HG03175 (cell line): ENCODE measurements around the gene NRSN2.

Source experiments
- ATAC-seq: cut with Tn5 transposase; IDR thresholded peaks from one replicate; pipeline ENCODE4 v1.9.1; 2021; ENCODE audit warnings: mild to moderate bottlenecking, moderate library complexity; ENCODE audit not compliant: unreplicated experiment

NRSN2 gene, protein sequence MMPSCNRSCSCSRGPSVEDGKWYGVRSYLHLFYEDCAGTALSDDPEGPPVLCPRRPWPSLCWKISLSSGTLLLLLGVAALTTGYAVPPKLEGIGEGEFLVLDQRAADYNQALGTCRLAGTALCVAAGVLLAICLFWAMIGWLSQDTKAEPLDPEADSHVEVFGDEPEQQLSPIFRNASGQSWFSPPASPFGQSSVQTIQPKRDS

GRCh38 chr20:346640-347316 lies at the start of gene NRSN2:
Gene NRSN2, plus strand, starts transcription at chr20:347111. Its CDS starts 2,533 bp downstream, at chr20:349644.
- peak; percentile 53 for ATAC-seq

DNA sequence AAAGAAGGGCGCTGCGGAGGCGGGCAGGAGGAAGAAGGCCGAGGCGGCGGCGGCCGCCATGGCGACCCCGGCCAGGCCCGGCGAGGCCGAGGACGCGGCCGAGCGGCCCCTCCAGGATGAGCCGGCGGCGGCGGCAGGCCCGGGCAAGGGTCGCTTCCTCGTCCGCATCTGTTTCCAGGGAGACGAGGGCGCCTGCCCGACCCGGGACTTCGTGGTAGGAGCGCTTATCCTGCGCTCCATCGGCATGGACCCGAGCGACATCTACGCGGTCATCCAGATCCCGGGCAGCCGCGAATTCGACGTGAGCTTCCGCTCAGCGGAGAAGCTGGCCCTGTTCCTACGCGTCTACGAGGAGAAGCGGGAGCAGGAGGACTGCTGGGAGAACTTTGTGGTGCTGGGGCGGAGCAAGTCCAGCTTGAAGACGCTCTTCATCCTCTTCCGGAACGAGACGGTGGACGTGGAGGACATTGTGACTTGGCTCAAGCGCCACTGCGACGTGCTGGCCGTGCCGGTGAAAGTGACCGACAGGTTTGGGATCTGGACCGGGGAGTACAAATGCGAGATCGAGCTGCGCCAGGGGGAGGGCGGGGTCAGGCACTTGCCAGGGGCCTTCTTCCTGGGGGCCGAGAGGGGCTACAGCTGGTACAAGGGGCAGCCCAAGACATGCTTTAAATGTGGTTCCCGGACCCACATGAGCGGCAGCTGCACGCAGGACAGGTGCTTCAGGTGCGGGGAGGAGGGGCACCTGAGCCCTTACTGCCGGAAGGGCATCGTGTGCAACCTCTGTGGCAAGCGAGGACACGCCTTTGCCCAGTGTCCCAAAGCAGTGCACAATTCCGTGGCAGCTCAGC lies 48.8 kb upstream of the NRSN2 start:
- peak; percentile 30 for ATAC-seq

DNA sequence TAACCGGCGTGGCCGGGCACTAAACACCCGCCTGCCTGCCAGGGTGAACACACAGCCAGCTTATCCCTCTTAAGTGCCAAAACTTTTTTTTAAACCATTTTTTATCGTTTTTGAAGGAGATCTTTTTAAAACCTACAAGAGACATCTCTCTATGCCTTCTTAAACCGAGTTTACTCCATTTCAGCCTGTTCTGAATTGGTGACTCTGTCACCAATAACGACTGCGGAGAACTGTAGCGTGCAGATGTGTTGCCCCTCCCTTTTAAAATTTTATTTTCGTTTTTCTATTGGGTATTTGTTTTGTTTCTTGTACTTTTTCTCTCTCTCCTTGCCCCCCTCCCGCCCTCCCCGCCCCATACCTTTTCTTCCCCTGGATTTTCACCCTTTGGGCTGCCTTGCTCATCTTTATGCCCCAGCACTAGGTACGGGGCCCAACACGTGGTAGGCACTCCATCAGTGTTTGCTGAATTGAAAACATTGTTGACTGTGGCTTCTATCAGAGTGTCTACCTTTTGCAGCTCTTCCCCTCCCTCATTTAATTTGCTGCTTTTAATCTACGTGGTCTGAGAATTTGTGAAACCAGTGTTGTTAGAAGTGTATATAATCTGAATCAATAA lies 48.0 kb upstream of the NRSN2 start:
- ATAC-seq = no peak

DNA sequence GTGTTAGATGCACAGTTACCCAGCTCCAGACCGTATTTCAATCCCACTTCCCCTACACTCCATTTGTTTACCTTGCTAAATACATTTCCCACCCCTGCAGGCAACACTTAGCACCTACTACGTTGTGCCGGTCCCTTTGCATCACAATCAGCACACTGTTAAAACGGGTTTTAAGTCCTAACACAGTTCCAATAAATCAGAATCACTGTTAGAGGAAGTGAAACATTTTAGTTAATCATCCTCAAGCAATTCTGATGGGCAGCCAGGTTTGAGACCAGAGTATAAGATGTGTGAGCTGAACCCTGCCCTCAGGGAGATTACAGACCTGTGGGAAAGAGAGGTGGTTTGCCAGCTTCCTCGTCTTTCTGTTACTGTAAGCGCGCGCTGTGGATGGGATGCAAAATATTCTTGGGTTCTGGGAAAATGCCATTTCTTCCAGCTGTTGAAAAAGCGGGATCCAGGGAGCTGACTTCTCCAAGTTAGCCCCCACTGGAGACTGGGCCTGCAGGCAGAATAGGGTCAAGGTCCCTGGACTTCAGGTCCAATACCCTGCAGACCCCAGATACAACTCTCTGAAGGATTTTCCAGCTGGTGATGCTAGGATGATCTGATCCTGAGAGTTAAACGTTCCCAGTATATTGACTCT lies 46.4 kb upstream of the NRSN2 start:
- no peak for ATAC-seq

DNA sequence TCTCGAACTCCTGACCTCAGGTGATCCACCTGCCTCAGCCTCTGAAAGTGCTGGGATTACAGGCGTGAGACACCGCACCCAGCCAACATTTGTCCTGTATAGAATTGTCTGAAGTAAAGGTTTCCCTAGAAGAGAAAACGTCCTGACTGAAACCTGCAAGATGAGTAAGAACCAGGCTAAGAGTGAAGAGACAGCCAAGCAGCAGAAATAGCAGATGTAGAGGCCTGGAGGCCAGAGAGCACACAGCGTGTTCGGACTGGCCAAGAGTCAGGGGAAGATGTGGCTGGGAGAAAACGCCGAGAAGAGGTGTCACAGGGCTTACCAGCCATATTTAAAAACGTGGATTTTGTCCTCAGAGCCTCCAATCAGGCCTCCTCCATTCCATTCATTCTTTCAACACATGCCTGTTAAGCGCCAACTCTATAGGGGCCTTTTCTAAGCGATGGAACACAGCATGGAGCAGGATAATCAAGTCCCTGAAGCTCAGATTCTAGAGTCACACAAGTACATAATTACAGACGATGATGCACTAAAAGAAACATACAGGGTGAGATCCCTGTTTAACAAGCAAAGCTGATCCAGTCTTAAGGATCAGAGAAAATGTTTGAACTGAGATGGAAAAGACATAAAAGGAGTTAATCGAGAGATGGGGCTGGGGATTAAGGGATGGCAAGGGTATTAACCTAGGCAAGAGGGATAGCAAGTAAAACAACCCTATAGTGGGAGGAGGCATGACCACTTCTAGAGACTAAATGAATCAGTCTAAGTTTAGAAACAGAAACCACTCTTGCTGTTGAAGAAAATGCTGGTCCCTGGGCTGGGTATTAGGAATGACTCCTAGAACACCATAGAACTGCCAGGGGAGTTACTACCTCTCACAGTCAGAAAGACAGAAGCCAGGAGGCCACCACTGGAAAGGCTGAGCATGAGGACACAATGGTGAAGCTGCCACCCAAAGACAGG lies 44.7 kb upstream of the NRSN2 start:
- no peak for ATAC-seq

GRCh38 chr20:305745-306144 lies 41.2 kb upstream of the NRSN2 start:
- ATAC-seq = no peak

DNA sequence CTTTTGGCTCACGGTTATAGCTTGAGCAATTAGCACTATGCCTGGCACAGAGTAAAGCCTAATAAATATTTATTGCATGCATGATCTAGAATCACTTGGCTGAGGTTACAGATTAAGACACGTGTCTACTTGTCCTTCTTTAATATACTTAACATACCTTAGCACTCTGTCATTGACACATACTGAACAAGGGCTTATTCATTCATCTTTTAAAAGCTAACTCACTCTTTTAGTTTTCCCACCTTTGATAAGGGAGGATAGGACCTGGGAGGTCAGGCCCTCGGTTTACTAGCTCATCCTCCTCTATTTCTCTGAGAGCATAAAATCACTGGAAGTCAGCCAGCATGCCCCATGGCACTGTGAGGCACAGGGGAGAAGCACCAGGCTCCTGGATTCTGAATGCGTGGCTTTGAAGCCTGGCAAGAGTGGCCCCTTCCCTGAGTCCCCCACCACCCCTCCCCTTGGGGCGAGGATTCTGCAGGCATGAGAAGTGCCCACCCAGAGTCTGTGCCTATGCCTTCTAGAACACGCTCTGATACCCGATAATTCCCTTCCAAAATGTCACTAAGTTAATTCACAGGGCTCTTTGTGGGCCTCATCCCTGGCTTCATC lies 38.4 kb upstream of the NRSN2 start:
- ATAC-seq = no peak

DNA sequence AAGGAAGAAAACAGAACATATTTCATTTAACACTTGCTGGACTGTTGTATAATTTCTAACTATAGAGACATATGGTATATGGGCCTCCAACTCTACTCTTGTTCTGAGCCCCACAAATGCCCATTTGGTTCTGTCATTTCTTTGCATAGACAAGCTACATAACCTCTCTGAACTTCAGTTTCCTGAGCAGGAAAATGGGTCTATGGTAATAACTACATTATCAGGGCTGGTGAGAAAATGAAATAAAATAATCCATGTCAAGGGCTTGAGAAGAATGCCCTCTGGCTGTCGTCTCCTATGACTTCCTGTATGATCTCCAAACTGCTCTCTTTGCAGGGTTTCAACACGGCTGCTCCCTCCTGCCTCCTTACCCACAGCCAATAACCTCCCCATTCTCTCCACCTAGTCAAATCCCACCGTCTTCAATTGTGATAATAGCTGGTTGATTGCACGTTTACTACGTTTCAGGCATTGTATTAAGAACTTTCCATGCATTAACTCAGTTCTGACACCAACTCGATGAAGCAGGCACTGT lies 37.5 kb upstream of the NRSN2 start:
- no peak for ATAC-seq

GRCh38 chr20:309841-310644 lies 36.9 kb upstream of the NRSN2 start:
- ATAC-seq = peak; percentile 99

GRCh38 chr20:310645-311044 lies 36.3 kb upstream of the NRSN2 start:
- ATAC-seq = no peak

DNA sequence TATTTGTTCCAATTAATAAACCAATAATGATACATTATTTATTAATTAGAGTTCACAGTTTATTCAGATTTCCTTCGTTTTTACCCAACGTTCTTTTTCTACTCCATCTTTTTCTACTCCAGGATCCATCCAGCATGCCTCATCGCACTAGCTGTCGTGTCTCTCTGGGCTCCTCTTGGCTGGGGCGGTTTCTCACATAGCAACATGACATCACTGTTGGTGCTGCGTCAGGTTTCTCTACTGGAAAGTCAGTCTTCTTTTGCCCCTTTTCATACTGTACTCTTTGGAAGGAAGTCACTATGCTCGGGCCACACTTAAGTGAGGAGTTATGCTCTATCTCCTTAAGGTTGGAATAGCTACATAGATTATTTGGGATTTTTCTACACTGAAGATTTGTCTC lies 35.3 kb upstream of the NRSN2 start:
- ATAC-seq = no peak

DNA sequence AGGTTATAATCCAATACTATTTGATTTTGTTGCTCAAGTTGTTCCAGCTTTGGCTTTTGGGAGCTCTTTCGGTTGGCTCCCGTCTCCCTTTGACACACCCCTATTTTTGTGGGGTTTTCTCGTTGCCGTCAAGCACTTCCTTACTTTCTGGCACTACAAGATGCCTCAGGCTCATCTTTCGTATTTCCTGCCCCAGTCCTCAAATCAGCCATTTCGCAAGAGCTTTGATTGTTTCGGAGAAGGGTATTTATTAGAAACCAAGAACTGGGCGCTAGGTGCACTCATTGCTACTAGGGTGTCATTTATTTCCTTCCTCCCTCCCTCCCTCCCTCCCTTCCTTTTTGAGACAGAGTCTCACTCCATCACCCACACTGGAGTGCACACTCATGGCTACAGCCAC lies 34.8 kb upstream of the NRSN2 start:
- ATAC-seq = no peak

DNA sequence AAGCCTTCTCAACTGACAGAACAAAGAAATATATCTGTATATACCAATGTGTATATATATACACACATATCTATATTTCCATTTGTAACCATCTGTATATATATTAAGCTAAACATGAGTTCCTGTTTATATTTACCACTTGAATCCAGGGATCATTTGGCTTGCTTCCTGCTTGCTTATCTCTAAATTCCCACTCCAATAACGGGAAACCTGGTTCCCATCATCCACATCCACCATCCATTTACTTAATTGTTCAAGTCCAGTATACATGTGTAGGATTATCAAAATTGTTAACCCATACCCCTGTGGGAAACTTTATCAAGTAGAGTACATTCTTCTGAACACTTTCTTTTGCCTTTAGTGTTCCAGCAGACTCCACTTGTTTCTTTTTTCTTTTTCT lies 34.0 kb upstream of the NRSN2 start:
- ATAC-seq = no peak

- no peak for ATAC-seq
These were observed 33.5 kb upstream of the NRSN2 start for GRCh38 chr20:313402-313801.

- no peak for ATAC-seq
These were observed 33.0 kb upstream of the NRSN2 start for GRCh38 chr20:313948-314347.

DNA sequence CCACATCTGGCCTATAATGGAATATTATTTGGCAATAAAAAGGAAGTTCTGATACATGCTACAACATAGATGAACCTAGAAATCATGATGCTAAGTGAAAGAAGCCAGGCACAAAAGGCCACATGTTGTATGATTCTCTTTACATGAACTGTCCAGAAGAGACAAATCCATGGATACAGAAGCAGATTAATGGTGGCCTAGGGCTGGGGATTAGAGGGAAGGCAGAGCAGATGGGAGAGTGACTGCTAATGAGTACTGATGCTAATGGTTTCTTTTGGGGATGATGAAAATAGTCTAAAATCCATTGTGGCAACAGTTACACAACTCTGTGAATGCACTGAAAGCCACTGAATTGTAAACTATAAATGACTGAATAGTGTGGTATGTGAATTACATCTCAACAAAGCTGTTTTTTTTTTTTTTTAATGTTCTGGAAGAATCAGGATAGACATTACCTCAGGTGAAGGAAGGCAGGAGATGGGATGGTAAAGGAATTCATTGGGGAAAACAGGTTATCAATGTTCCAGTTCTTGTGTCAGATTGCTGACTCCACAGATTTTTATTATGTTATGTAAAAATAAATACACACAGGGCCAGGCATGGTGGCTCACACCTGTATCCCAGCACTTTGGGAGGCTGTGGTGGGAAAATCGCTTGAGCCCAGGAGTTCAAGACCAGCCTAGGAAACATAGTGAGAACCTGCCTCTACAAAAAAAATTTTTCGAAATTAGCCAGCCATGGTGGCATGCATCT lies 30.4 kb upstream of the NRSN2 start:
- ATAC-seq = no peak

- ATAC-seq = peak; percentile 57
These were observed 22.5 kb upstream of the NRSN2 start for GRCh38 chr20:324177-325044.
